GM21717 (cell line): ENCODE measurements around the gene MAP1LC3B.

Experiments
- ATAC-seq: cut with Tn5 transposase; IDR thresholded peaks from one replicate; pipeline ENCODE4 v1.9.1; 2021; ENCODE audit warnings: mild to moderate bottlenecking, moderate library complexity; ENCODE audit not compliant: unreplicated experiment

Gene MAP1LC3B

GRCh38 chr16:87451563-87452210 lies 59.6 kb downstream of the MAP1LC3B start:
- ATAC-seq = no peak

GRCh38 chr16:87453326-87453725 lies 61.2 kb downstream of the MAP1LC3B start:
- no peak for ATAC-seq
